DMS79 treated with DMSO at 0.1 percent for 48 hours (cell line): ENCODE results near the gene TOGARAM2.

Experiments
- DNase-seq: peaks from one replicate; lab custom pipeline; 2025; lab: John Stamatoyannopoulos, UW

TOGARAM2 gene

DNA sequence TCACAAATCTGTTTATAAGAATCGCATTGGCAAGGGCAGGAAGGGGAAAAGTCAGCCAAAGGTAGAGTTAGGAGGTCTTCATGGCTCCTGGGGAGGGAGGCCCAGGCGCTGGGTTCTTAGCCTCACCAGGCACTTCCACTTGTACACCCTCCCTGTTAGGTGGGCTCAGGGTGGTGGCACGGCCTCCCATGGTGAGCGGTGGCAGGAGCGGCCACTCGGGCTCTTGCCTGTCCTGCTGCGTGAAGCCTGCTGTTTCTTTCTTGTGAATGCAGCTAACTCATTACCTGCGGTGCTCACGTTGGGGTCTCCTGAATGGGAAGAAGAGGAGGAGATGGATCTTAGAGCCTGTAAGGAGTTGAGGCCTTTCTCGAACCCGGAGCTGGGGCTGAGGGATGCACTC, 40.8 kb downstream of the TOGARAM2 start:
- no peak for DNase-seq

DNA sequence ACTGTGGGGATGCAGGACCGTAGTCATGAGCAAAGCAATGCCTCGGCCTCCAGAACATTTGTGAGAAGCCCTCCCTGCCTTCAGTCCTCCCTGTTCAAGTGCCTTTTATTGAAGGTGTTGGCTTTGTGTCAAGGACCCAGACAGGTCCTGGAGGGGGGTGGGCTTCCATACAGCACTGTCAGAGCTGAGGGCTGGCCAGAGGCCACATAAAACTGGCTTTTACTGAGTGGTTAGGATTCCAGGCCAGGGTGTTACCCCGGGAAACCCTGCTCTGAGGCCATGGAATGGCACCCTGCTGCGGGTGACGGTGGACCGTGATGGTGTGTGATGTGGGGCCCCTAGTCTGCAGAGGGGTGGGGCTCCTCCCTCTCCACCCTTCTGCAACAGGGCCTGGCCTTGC, 41.6 kb downstream of the TOGARAM2 start:
- no peak for DNase-seq

- DNase-seq = no peak
Measured at GRCh38 chr2:29023188-29023587, 42.1 kb downstream of the TOGARAM2 start.

DNA sequence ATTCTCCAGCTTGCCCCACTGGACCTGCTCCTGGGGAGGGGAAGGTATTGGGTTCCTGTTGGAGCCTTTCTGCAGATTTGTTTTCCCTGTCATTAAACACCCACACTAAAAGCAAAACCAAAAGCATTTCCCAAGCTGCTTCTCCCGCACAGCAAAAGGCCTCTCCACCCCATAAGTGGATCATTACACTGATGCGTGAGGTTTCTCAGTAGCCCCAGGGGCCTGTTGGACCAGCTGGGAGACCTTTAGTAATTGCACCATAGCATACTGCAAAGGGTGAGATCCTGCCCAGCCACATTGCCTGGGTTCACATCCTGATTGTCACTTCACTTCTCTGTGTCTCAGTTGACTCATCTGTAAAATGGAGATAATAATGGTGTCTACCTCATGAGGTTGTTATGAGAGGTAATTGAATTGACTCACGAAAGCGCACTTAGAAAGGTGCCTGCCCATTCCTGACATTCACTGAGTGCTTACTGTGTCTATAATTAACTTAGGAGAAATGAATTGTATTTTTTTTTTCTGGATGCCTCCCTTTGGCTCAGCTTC, 43.9 kb downstream of the TOGARAM2 start:
- no peak for DNase-seq

DNA sequence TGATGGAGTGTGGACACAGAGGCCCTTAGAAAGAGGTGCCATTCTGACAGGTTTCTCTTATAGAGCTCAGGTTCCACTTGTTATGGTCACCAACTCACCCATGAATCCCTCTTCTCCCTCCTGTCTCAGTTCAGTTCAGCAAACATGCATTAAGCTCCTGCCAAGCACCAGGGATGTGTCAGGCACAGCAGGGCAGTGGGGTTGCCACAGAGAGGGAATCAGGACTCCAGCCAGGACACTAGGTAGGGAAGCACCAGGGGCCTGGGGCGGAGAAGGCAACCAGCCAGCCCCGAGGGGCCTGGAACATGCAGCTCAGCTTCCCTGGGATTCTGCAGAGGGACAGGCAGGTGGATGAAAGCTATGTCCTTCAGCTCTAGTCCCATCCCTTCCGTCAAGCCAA, 44.6 kb downstream of the TOGARAM2 start:
- DNase-seq = no peak

DNA sequence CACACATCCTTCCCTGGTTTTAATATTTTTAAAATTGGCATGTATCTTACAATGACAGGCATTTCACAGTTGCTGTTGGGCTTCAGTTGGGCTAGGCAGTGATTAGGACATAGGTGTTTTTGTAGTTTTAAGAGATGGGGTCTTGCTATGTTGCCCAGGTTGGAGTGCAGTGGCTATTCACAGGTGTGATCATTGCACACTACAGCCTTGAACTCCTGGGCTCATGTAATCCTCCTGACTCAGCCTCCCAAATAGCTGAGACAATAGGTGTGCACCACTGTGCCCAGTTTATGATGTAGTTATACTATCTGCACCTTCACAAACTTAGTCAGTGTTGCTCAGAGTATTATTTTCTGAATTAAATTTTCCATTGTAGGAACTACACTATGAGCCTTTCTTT, 49.9 kb downstream of the TOGARAM2 start:
- no peak for DNase-seq

DNA sequence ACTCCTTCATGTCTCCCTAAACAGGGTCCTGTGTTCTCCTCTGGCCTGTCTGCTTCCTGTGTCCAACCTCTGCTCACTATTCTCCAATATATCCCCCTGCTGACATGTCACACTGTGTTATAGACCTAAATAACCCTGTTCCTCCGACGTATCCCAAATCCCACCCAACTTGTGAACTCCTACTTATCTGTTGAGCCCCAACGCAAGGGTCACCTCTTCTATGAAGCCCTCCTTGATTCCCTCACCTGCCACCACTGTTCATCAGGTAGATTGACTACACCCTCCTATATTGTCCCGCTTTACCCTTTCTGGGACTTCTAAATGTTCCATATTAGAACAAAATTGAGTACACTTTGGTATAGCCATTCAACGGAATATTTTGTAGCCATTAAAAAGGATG, 51.1 kb downstream of the TOGARAM2 start:
- no peak for DNase-seq

- DNase-seq = no peak
Measured at GRCh38 chr2:29033172-29033571, 52.1 kb downstream of the TOGARAM2 start.

DNA sequence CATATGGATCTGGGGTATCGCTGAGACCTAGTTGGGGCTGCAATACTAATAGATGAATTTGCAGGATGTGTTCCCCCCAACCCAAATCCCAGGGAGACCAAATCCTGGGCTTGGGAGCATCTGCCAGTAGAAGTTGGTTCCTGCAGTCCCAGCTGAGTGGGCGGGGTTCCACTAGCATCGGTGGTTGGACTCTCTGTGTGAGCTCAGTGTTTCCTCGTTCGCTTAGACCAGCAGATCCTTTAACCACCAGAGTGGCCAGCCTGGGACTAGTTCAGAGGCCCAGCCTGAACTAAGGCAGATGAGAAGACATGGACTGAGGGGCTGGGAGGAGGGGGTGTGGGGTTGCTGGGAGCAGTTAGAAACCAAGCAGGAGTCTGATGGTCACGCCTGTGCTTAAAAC, 52.6 kb downstream of the TOGARAM2 start:
- DNase-seq = no peak

DNA sequence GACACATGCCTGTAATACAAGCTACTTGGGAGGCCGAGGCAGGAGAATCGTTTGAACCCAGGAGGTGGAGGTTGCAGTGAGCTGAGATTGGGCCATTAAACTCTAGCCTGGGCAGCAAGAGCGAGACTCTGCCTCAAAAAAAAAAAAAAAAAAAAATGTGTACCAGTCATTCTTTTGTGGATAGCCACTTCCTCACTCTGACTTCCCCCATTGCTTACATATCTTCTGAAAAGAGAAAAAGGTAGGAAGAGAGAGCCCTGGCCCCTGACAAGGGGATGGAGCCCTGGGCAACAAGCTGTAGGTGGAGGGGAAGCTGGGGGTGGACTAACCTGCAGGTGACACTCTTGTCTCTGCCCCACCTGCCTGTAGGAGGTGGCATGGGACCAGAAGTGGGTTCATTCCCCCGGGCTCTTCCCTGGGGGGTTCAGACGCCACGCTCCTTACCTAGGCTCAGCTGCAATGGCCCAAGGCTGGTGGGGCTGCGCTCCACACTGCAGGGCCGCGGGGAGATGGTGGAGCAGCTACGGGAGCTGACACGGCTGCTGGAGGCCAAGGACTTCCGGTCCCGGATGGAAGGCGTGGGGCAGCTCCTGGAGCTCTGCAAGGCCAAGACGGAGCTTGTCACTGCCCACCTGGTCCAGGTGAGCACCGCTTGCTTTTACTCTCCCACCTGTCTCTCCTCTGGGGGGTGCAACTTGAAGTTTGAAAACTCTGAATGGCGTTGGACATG, 54.1 kb downstream of the TOGARAM2 start:
- DNase-seq = no peak

DNA sequence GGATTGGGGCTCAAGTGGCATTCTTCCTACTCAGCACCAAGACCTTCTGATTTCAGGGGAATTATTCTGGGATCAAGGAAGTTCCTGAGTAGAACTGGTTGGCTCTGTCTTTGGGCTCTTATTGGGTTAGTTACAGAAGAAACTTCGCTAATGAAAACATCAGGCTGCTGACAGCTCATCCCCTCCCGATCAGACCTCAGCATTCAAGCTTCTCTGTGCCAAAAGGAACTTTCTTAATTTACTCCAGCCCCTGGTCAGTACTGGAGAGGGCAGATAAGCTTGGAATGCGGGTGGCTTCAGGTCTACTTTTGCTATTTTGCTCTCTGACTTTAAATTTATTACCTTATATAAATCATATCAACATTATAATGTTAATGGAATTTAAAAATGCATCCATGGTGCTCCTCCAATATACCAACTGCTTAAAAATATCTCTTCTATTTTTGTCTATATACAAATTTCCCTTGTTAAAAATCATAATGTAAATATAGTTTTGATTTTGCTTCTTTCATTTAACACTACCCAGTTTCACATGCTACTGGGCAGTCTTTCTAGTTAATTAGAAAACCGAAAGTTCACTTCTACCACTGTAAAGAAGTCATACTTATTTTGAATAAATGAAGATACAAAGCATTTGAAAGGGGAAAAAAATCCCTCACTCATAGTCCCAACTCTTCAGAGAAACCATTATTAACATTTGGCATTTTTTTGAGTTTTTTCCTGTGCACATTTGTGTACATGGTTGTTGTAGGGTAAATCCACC, 58.8 kb downstream of the TOGARAM2 start:
- no peak for DNase-seq

- DNase-seq = no peak
Measured at GRCh38 chr2:29040552-29040951, 59.5 kb downstream of the TOGARAM2 start.

DNA sequence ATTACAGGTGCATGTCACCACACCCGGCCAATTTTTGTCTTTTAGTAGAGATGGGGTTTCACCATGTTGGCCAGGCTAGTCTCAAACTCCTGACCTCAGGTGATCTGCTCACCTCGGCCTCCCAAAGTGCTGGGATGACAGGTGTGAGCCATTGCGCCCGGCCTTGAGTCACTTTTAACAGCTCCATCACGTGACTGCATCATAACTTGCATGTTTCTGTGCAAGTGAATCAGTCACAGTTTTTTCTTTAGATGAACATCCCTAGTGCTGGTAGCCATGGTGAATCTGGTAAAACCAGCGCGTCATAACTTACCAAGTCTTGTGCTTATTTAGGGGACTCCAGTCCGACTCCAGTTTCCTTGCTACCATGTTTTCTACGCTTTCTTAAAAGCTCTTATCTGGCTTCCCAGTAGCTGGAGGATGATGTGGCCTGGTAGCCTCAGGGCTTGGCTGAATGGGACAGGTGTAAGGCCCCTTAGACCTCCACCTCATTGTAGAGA, 60.1 kb downstream of the TOGARAM2 start:
- no peak for DNase-seq

GRCh38 chr2:29042561-29043075, 61.5 kb downstream of the TOGARAM2 start:
- DNase-seq = peak; percentile 48

DNA sequence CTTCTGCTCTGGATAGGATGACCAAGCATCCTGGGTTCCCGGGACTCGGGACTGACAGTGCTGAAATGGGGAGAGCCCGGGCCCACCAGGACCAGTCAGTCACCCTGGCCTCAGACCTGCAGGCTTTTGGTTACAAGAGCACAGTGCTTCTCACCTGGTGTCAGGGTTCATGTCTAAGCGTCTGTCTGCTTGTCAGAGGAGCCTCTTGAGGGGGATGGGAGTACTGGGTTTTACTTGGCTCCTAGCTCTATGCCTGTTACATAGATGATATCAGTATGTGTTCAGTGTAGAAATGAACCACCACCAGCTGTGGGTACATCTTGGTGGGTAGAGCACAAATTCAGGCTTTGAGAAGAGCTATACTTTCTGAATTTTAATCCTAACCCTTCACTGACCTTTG, 63.4 kb downstream of the TOGARAM2 start:
- DNase-seq = no peak

- no peak for DNase-seq
Measured at GRCh38 chr2:29046321-29046720, 65.2 kb downstream of the TOGARAM2 start.

DNA sequence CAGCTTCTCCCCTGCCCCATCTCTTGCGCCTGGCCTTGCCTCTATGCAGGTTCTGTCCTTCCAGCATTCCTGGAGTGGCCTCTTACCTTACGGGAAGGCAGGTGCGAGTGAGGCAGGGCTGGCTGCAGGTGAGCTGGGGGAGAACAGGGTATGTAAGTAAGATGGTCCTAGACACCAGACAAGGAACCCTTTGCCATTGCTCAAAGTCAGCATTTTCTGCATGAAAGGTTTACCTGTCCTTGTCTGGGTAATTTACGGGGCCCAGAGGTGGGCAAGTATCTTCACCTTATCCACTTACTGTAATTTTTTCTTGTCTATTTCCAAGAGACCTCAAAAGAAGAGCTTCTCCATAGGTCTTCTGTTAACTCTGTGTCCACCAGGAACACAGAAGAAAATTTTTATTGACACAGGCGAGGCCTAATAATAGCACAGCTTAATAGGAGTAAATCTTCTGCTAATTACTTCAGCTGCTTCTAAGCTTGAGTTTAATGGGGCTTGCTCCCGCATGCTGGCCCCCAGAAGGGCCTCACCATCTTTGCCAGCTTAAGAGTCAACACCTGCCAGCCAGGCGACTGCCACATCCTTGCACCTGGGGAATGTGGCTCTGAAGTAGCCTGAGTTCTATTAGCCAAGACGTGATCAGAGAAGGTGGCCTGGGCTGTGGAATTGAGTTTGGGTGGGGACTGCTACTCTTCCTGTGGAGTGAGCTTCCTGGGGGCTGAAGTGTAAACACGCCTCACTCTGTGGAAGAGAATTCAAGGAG, 66.2 kb downstream of the TOGARAM2 start:
- peak; percentile 94 for DNase-seq

DNA sequence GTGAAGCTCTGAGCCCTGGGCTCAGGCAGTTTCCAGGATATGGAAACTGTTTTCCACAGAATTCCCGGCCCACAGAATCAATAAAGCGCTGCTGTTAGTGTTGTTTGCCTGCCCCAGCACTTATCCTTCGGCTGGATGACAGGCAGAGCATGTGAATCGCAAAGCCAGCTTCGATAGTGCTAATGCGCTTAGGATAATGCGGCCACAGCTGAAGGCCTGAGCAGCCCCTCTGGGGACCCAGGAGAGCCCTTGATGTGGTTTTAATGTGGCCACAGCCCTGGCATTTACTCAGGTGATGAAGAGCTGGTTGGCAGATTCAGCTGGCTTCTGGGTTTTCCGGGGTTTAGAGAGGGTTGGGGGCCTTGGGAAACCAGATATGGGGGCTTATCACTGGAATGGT, 69.5 kb downstream of the TOGARAM2 start:
- peak; percentile 90 for DNase-seq

- DNase-seq = no peak
Measured at GRCh38 chr2:29051730-29052129, 70.6 kb downstream of the TOGARAM2 start.

GRCh38 chr2:29052807-29053206, 71.7 kb downstream of the TOGARAM2 start:
- DNase-seq = no peak

DNA sequence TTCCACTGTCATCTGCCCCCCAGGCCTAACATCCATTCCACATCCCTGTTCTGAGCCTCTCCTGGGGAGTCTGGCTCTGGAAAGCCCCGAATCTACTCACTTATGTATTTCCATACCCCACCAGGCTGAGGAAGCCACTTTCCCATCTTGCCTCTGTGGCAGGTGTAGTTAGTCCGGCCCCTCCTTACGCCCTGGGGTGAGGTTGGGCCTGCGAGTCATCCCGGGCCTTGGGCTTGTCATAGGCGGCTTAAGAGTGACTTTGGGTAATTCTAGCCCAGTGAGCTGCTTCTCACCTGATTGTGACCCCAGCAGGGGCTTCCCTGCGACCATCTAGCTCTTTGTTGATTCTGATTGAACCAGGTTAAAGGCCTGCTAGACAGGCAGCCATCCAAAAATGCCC, 72.1 kb downstream of the TOGARAM2 start:
- DNase-seq = no peak
